CD4-positive, alpha-beta T cell treated with Interleukin-10 for 1 hour (primary cell): ENCODE results near the gene PAK2.
"Not testable (repeated sequence)": the region's sequence is repeated elsewhere in the genome, so short reads cannot be mapped to it uniquely, and the experiment has no call there.

ENCODE experiments used
- DNase-seq: peaks from one replicate; pipeline ENCODE4 v3.0.0-alpha.2; 2020

The PAK2 gene

DNA sequence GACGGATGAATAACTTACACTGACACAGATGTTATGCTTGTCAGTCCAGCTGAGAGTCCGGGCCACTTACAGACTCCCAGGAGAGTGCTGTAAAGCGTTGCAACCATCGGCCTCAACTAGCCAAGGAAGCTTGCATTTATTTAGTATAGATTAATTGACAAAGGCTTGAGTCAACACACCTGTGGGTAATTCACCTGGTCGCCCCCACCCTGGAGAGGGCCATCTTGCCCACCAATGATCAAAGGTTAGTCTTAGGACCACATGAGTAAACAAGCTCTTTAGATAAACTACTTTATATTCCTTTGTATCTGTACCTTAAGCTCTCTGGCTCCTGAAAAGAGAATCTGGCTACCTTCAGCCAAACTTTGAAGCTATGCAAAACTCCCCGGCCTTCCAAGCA is 51.0 kb downstream of the PAK2 start:
- DNase-seq = no peak

DNA sequence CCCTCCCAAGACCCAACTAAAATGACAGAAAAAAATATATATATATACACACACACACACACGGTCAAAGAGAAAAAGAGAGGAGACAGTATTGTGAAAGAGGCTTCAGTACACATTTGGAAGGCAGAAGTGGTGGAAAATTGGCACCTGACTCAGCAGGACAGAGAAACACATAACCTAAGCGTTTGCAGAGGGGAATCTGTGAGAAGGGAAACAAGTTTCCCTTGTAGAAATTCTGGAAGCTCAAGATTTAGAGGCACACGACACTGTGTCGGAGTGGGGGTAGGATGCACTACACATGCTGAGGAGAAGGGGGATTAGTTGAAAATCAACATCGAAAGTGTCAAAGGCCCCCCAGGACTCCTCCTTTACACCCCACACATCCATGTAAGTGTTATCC is 53.1 kb downstream of the PAK2 start:
- no peak for DNase-seq

DNA sequence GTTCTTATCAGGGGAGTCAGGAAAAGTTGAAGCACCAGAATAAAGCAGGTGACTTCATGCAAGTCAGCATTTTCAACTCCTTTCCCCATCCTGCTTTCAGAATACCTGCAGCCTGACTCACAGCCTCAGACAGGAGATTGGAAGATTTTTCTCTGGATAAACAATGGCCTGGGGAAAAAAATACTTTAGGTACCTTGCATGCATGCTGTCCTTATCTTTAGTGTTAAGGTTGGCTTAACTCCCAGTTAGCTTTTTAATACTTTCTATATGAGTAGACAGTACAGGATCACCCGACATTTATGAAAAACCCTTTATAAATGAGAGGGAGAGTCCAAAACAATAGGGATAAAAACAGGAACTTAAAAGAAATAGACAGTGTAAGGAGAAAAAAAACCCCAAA is 53.6 kb downstream of the PAK2 start:
- no peak for DNase-seq

- no peak for DNase-seq
Observed at GRCh38 chr3:196794467-196794866, 54.8 kb downstream of the PAK2 start.

DNA sequence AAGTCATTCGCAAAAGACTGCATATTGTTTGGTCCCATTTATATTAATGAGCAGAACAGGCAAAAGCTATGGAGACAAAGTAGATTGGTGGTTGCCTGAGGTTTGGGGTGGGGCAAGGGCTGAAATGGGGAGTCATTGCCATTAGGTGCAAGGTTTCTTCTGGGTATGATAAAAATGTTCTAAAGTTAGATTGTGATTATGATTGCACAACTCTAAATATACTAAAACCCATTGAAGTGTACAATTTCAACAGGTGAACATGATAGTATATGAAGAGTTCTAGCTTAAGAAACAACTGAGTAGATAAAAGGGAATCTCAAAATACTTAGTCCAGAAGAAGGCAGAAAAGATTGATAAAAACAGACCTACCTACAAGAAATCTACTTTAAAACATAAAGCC is 56.7 kb downstream of the PAK2 start:
- no peak for DNase-seq

DNA sequence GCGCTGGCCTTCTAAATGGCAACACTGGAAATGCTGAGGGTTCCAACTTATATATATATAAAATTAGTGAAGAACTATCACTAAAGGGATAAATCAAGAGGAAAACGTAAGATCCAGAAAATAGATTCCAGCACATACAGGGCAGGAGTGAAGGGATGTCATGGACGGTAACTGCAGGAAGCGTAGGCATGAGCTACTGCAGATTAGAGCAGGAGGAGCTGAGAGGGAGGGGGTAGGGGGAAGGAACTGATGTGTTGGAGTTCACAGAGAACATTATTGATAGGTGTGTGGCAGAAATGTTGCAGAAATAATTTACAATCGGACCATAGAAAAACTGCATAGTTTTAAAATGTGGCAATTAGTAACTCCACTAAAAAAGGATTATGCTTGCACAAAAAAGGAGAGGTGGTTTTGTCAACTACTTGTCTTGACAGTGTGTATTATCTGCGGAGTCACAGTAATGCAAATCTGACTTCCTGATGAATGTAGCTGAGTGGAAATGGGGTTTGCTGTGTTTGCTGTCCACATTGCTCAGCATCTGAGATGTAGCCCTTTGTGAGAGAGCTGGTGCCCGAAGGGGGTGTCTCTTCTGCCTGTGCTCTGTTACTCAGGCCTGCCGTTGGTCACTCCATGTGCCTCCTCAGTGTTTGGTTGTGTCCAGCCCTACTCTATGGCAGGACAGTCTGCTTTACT is 61.2 kb downstream of the PAK2 start:
- no peak for DNase-seq

DNA sequence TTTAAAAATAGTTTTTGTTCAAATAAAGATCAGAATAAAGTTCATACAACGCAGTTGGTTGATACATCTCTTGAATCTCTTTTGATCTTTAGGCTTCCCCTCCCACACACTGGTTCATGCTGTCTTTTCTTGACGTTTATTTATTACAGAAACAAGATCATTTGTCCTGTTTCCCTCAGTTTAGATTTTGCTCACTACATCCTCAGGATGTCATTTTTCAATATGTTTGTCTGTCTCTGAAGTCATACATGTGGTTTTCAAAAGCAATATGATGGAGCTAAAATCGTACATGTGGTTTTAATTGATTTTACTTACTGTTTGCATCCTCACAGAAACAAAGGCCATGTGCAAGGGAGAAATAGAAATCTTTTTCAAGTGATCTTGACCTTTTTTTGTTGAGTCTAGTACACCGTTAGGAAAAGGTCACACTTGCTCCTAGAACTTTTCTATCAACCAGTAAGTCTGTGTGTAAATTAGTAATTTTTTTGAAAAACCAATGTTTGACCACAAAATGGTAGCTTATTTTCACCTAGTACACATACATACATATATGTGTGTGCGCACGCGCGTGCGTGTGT is 64.3 kb downstream of the PAK2 start:
- no peak for DNase-seq

DNA sequence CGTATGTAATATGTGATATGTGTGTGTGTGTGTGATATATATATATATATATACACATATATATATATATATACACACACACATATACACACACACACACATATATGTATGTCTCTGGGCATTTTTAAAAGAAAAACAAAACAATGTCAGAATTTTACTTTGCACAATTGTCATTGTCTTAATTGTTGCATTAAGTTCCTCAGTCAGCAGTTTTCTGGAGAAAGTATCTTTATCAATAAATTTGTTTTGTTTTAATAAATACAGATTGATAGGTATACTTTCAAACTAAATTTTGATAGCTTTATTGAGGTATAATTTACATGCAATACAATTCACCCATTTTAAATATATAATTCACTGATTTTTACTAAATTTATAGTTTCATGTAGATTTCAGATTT is 65.1 kb downstream of the PAK2 start:
- DNase-seq = no peak

DNA sequence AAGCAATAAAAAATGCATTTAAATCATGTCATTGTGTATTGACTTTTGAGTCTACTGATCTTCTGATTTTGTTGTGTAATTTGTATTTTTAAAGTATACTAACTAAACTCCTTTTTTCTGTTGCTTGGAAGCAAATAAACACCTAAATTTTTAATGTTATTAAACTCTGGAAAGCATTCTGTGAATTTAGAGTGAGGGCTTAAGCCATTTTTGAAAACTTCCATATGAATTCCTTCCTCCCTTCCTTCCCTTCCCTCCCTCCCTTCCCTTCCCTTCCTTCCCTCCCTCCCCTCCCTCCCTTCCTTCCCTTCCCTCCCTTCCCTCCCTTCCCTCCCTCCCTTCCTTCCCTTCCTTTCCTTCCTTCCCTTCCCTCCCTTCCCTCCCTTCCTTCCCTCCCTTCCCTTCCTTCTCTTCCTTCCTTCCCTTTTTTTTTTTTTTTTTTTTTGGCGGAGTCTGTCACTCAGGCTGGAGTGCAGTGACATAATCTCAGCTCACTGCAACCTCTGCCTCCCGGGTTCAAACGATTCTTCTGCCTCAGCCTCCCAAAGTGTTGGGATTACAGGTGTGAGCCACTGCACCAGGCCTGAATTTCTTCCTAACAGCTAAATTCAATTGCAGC is 71.4 kb downstream of the PAK2 start:
- DNase-seq = no peak

DNA sequence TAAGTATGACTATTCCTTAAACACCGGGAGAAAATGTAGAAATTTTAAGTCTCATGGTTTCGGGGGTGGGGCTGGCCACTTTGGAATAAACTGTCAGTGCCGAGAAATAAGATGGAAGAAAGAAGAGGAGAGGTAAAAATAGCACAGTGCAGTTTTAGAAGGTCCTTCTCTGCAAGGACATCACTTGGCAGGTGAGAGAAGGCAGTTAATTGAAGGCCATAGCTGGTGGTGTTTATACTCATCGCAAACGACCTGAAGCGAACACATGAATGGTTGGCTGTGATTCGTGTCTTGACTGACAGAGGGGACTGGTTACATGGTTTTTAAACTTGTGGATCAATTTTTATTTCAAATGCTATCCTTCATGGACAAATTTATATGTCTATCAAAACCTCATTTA is 73.2 kb downstream of the PAK2 start:
- no peak for DNase-seq

- DNase-seq = no peak
Observed at GRCh38 chr3:196813903-196814302, 74.2 kb downstream of the PAK2 start.

GRCh38 chr3:196821806-196822355 is 82.2 kb downstream of the PAK2 start:
- DNase-seq = no peak

GRCh38 chr3:196829651-196830050 is 90.0 kb downstream of the PAK2 start:
- not testable (repeated sequence) for DNase-seq

- no peak for DNase-seq
Observed at GRCh38 chr3:196835086-196835485, 95.4 kb downstream of the PAK2 start.

DNA sequence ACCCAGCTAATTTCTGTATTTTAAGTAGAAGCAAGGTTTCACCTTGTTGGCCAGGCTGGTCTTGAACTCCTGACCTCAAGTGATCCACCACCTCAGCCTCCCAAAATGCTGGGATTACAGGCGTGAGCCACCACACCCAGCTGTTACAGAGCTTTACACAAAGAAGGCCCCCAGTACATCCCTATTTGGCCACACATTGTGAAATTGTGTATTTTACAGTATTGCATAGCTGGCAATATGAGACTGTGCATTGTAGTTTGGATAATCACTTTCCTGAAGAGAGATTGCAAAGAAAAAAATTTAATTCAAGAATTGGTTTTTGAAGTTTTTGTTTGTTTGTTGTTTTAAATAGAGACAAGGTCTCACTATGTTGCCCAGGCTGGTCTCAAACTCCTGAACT is 97.0 kb downstream of the PAK2 start:
- not testable (repeated sequence) for DNase-seq

DNA sequence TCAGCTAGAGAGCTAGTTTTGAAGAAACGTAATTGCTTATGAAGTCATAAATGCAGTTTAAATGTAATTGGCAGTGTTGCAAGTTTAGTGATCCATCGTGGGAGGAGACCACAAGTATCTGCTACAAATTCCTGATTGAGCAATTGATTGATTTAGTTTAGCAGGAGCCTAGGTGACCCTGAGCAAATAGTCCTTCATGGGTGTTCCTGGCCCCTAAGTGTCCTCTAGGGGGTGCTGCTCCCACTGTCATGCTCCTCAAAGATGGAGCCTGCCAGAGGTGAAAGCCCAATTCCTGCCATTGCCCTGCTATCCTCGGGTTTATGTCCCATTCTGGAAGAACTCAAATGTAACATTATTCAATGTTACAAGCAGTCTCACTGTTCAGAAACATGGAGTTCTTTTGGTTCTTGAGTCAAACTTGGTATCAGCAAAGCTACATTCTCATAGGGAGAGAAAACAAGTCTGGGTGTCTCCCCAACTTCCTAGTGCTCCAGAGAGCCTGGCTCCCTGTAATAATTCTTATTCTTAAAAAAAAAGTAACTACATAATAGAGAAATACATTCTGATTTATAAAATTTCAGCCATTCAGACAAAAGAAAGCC is 98.3 kb downstream of the PAK2 start:
- peak; percentile 79 for DNase-seq

DNA sequence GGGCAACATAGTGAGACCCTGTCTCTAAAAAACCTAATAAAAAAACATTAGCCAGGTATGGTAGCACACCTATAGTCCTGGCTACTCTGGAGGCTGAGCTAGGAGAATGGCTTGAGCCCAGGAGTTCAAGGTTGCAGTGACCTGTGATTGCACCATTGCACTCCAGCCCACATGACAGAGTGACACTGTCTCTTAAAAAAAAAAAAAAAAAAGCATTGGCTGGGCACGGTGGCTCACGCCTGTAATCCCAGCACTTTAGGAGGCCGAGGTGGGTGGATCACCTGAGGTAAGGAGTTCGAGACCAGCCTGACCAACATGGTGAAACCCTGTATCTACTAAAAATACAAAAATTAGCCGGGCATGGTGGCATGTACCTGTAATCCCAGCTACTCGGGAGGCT is 99.7 kb downstream of the PAK2 start:
- DNase-seq = not testable (repeated sequence)

DNA sequence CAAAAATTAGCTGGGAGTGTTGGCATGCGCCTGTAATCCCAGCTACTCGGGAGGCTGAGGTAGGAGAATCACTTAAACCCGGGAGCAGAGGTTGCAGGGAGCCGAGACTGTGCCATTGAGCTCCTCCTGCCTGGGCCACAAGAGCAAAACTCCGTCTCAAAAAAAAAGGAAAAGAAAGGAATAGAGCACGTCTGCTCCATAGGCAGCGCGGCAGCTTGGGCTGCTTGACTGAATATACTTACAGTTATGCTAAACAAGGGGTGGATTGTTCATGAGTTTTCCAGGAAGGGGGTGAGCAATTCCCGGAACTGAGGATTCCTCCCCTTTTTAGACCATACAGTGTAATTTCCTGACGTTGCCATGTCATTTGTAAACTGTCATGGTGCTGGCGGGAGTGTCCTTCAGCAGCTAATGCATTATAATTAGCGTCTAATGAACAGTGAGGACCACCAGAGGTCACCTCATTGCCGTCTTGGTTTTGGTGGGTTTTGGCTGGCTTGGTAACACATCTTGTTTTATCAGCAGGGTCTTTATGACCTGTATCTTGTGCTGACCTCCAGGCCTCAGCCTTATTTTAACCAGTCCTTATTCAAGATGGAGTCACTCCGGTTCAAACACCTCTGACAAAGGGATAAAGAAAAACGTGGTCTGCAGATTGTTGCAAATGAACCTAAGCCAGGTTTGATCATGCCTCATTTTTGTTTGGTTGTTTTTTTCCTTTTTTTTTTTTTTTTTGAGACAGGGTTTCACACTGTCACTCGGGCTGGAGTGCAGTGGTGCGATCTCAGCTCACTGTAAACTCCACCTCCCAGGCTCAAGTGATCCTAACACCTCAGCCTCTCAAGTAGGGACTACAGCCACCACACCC is 103.1 kb downstream of the PAK2 start:
- no peak for DNase-seq

DNA sequence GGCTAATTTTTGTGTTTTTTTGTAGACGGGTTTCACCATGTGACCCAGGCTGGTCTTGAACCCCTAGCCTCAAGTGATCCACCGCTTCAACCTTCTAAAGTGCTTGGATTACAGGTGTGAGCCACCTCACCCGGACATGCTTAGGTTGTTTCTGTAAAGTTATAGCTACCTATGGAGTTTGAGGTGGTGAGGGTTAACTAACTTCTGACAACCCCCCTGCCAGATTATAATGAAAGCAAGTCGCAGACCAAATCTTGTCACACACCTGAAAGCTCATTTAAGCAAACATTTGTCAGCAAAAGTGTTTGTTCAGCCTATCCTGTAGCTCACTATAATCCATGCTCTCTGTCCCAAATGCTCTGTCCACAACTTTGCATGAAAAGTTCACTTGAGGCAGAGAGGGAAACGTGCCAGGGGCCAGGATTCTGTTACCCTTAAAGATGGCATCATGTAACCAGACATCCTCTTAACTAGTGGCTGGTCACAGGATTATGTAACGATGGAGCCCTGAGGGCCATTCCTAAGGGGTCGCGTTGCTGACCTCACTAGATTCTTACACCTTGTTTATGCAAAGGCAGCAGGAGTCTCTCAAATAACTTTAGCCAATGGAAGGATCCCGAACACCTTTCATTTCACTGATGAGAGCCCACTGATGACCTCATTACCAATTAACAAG is 103.9 kb downstream of the PAK2 start:
- DNase-seq = no peak

GRCh38 chr3:196844235-196845219 is 104.9 kb downstream of the PAK2 start:
- DNase-seq = not testable (repeated sequence)

GRCh38 chr3:196848375-196848774 is 108.7 kb downstream of the PAK2 start:
- not testable (repeated sequence) for DNase-seq
